NCI-H524 (cell line): ENCODE results near the gene LPP.
"Not testable (repeated sequence)": the region's sequence is repeated elsewhere in the genome, so short reads cannot be mapped to it uniquely, and the experiment has no call there.

Experiments
- DNase-seq, 2 experiments: peaks; one replicate each; lab custom pipeline; 2025; lab: John Stamatoyannopoulos, UW

The LPP gene

GRCh38 chr3:188439080-188439479 lies 285.1 kb downstream of the LPP start:
- DNase-seq, result no peak

- DNase-seq, result no peak
These were observed 286.5 kb downstream of the LPP start for GRCh38 chr3:188440340-188440972.

- DNase-seq, result no peak
These were observed 288.5 kb downstream of the LPP start for GRCh38 chr3:188442430-188442829.

DNA sequence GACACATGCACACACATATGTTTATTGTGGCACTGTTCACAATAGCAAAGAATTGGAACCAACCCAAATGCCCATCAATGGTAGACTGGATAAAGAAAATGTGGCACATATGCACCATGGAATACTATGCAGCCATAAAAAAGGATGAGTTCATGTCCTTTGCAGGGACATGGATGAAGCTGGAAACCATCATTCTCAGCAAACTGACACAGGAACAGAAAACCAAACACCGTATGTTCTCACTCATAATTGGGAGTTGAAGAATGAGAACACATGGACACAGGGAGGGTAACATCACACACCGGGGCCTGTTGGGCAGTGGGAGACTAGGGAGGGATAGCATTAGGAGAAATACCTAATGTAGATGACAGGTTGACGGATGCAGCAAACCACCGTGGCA lies 291.2 kb downstream of the LPP start:
- not testable (repeated sequence) for DNase-seq

DNA sequence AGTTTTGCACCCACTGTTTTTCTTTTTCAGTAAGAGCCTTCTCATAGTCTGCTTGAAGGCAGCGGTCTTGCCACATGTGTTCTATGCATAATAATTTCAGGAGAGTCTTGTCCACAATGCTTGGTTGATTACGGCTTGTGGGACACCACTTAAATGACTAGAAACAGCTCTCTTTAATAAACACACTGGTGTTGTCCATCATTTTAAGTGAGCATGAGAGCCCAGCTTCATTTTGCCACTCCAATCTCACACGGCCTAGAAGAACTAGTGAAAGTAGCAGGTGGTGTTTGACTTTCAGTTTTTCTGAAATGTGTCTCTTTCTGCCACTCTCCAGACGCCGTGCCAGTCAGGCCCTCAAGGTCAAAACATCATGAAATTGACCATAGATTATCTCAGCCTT lies 292.1 kb downstream of the LPP start:
- no peak for DNase-seq

- DNase-seq, result no peak
These were observed 292.8 kb downstream of the LPP start for GRCh38 chr3:188446766-188447165.

DNA sequence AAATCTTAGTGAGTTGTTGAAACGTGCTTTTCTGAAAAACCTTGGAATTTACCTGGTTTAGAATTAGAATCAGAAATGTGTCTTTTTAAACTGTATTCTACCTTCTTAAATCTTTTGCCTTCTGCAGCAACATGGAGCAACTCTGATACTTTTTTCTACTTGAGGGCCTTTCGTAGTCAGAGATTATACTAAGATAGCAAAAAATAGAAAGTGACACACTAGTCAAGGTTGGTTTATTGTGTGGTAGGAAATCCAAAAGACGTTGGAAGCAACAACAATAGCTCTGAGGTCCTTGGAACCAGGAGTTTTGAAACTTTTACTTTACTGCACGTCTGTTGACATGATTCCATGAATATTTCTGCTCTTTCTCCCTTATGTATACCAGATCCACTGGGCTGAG lies 294.9 kb downstream of the LPP start:
- no peak for DNase-seq

- no peak for DNase-seq
These were observed 295.5 kb downstream of the LPP start for GRCh38 chr3:188449421-188449820.

DNA sequence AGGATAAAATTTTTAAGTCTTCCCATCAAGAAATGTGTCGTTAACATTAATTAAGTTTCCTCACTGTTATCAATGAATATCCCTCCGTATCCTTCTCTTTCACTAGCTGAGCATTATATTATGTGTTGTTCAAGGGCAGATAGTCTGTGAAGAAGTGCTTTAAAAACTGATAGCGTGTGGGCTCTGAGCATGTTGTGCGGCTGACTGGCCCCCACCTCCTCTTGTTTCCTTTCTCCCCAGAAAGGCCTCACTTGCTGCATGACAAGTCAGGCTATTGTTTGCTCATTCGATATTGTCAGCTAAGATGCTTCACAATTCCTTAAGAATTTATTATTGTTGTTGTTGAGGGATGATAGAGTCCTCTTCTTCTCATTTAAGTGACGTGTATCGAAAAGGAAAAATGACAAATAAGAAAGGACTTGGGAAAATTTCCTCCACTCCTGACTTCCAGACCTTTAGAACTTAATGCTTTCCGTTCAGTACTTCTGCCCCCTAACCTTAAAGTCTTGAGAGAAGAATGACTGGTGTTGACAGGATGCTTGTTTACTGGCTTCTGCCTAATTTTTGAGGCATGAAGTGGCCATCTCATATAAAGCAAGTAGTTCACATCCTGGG lies 298.3 kb downstream of the LPP start:
- no peak for DNase-seq

DNA sequence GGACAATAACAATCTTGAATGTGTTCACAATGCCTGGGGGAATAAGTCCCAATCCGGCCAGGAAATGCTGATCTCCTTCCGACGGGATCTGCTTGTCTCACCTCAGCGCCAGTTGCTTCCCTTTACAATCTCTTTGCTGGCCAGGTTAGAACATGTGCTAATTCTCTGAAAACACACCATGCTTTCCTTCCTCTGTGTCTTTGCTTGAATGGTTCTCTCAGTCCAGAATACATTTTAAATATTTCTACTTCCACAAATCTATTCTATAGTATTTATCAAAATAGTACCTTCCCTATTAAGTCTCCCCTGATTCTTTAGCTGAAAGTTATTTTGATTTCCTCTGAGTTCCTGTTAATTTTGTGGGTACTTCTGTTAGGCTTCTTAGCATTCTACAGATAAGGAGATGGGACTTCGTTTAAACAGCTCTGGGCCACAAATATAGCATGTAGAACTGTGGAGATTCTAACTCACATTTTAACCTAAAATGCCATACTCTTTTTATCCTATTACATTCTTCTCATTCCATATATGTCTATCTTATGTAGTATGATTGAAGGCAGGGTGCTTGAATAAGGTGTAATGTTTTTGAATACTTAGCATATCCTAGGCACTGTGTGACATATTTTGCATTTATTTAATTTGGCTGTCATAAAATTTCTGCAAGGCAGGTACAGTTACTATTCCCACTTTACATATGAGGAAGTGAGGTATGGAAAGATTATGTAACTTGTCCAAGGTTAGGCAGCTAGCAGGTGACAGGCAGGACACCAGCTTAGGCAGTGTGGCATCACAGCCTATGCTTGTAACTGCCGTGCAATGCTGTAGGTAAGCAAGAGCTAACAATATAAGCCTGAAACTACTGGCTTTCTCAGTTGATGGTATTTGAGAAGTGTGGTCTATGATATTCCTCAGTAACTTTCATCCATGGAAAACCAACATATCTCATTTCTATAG lies 299.8 kb downstream of the LPP start:
- no peak for DNase-seq

- DNase-seq, result no peak
These were observed 301.8 kb downstream of the LPP start for GRCh38 chr3:188455748-188456147.

GRCh38 chr3:188458756-188459155 lies 304.8 kb downstream of the LPP start:
- DNase-seq, result no peak

GRCh38 chr3:188465311-188465710 lies 311.4 kb downstream of the LPP start:
- no peak for DNase-seq

DNA sequence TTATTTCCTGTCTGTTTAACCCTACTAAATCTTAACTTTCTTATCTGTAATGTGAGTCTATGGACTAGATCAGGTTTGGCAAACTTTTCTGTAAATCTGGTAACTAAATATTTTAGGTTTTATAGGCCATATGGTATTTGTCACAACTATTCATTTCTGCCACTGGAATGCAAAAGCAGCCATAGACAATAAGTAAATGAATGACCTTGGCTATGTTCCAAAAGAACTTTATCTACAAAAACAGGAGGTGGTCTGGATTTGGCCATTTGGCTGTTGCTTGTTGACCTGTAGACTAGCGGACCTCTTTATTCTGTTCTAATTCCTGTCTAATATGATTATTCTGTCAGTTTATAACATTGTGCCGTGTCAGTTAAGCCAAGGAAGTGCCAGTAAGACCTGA lies 314.2 kb downstream of the LPP start:
- DNase-seq, result no peak

GRCh38 chr3:188468662-188469061 lies 314.7 kb downstream of the LPP start:
- peak; percentile 50 to 70 for DNase-seq

DNA sequence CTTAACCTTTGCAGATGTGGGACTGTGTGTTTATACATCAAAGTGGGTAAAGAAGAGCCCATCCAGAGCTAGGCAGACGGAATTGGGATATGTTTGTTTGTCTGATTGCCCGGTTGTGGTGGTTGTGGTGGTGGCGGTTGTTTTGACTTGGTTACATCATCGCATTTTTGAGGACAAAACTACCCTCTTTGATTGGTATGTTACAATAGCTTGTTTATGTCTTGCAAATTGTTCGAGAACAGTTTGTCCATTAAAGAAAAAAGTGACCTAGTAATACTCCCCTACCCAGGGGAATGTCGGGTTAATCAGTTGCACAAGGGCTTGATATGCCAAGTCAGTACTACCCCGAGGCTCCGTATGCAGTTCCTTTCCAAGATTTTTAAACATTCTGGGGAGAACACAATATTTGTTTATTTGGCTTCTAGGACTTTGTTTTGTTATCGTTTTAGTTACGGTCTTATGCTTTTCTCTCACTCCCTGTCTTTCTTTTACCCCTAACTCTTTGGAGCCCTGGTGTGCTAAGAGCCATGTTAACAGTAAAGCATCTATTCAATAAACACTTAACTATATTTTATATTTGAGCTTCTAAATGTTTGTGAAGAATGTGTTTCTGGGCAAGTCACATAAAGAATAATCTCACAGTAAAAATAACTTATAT lies 315.4 kb downstream of the LPP start:
- no peak for DNase-seq

DNA sequence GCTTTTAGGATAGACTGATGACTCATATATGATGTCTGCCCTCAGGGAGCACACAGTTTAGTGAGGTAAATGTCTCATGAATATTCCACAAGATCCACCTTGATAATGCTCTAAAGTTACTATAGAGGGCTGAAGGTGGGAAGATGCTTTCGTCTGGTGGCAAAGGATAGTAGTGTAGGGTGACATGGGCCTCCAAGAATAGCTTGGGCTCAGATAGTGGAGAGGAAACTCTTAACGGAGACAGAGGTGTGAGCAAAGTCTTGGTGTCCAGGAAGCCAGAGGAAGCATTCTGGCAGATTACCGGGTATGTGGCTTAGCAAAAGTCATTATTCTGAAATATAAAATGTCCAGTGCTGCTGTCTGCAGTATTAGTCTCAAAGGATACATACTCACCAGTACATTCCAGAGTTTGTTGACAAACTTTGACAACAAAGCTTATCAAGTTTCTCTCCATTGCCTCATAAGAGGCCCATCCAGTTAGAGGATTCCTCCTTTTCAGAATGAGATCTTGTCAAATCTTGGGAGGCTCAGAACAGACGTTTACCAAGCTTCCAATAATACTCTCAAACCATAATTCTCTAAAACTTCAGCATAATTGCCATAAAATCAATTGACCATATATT lies 316.7 kb downstream of the LPP start:
- no peak for DNase-seq

GRCh38 chr3:188471723-188472122 lies 317.8 kb downstream of the LPP start:
- no peak for DNase-seq

DNA sequence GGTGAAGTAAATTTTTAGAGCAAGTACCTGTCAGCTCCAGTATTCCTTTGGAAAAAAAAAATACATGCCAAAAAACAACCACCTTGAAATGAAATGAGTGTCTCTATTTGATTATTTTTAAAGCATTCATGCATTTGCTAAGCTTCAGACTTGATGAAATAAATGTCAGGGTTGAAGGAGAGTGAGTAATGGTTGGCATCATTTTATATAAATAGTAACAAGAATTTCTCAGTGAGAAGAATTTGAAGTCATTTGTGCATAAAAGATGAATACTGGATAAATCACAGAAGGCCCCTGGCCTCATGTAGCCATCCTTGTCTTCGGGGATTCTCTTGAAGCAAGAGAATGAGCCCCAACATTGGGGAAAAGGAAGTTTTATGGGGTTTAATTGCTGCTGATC lies 318.4 kb downstream of the LPP start:
- no peak for DNase-seq

DNA sequence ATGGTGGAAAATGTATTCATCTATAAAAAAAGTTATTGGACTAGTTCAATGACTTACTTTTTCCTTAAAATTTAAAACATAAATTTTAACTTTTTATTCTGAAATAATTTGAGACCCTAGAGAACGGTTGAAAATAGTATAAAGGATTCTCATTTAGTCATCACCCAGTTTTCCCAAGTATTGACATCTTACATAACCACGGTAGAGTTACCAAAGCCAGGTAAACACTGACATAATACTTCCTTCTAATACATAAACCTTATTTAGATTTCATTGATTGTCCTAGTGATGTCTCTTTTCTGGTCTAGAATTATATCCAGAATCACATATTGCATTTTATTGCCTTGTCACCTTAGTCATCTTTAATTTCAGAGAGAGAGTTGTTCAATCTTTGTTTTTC lies 319.1 kb downstream of the LPP start:
- no peak for DNase-seq

- DNase-seq, result no peak
These were observed 319.8 kb downstream of the LPP start for GRCh38 chr3:188473591-188474288.
